OCI-LY7 (cell line): ENCODE measurements around the gene CACTIN.

ENCODE experiments used
- EZH2phosphoT487 ChIP-seq: fragments of 200-600 bp; sonication (generic); IDR thresholded peaks from 2 replicates; pipeline ENCODE4 v1.6.1; 2018; ENCODE audit warnings: low read depth, borderline replicate concordance, mild to moderate bottlenecking, mixed run types, antibody characterized with exemption, low read length, moderate library complexity, mixed read lengths
- TF ChIP-seq, protein P1 (sequence below): fragments of 200-600 bp; sonication (generic); conservative IDR thresholded peaks from 2 replicates; pipeline ENCODE4 v1.5.1; 2014; ENCODE audit warnings: mild to moderate bottlenecking, antibody characterized with exemption, low read length, moderate library complexity, mixed read lengths

DNA sequence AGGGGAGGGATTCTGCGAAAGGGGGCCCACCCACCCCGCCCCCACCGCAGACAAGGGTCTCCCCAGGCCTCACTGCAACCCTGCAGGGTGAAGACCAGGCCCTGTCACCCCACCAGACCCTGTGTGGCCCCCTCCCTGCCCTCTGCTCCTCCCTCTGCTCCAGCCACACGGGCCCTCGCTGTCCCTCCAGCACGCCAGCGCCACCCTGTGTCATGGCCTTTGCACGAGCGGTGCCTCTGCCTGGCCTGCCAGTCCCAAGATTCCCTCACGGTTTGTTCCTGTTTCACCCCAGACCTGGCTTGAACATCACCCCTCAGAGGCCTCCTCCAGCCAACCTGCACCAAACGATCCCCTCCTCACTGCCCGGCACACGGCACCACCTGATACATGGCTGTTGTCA is 46.4 kb upstream of the CACTIN start:
- TF ChIP-seq, protein P1, sequence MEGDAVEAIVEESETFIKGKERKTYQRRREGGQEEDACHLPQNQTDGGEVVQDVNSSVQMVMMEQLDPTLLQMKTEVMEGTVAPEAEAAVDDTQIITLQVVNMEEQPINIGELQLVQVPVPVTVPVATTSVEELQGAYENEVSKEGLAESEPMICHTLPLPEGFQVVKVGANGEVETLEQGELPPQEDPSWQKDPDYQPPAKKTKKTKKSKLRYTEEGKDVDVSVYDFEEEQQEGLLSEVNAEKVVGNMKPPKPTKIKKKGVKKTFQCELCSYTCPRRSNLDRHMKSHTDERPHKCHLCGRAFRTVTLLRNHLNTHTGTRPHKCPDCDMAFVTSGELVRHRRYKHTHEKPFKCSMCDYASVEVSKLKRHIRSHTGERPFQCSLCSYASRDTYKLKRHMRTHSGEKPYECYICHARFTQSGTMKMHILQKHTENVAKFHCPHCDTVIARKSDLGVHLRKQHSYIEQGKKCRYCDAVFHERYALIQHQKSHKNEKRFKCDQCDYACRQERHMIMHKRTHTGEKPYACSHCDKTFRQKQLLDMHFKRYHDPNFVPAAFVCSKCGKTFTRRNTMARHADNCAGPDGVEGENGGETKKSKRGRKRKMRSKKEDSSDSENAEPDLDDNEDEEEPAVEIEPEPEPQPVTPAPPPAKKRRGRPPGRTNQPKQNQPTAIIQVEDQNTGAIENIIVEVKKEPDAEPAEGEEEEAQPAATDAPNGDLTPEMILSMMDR = no peak
- no peak for TF ChIP-seq EZH2phosphoT487
